Muscle of arm (tissue), 12 donors: ENCODE measurements around the gene PHACTR3. TPM values are rescaled to one million over a fixed set of nuclear protein-coding genes. Genes with fewer than 3 reads are reported as not detected.
"Not testable (repeated sequence)": the region's sequence is repeated elsewhere in the genome, so short reads cannot be mapped to it uniquely, and the experiment has no call there.

Experiments used
- DNase-seq: peaks from one replicate; pipeline ENCODE4 v3.0.0-alpha.2; 2013
- polyA plus RNA-seq, 12 donors: library from polyadenylated mRNA; unstranded; fragments of 120-200 nt; gene quantifications; one replicate each; pipeline ENCODE4 v1.2.1, GENCODE V29; 2013; ENCODE audit not compliant: insufficient read length in 12 of 12

Gene PHACTR3
- polyA plus RNA-seq, 12 donors = 4.4 to 22.4 (median 9.2) TPM; not detected in 1

DNA sequence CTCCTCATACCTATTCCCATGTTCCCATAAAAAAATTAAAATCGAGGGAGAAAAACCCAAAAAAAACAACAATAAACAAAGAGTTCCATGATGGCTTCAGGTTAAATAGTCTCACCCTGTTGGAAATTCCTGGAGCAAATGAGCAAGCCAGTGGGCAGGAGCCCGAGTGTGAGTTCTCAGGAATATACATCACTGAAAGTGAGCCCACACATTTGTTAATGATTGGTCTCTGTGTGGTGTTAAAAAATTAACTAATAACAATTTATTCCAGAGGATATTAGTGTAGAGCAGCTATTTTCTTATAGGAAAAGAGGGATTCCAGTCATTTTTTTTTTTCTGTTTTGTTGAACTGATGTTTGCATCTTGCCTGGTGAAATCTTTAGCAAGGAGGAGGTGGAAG, 12.9 kb downstream of the PHACTR3 start:
- DNase-seq = no peak

DNA sequence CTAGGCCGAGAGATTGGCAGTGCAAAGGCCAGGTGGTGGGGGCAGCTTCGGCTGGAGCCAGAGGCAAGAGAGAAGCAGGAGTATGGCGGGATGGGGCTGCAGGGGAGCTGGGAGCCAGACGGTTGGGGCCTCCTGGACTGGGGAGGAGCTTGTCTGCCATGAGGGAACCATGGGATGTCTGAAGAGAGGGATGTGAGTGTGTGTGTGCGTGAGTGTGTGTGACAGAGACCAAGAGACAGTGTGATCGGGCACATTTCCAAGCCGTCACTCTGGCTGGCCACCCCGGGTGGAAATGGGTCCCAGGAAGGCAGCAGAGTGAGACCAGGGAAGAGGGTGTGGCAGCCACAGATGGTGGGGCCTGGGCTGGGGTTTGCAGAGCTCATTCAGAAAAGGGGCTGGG, 13.8 kb downstream of the PHACTR3 start:
- no peak for DNase-seq

DNA sequence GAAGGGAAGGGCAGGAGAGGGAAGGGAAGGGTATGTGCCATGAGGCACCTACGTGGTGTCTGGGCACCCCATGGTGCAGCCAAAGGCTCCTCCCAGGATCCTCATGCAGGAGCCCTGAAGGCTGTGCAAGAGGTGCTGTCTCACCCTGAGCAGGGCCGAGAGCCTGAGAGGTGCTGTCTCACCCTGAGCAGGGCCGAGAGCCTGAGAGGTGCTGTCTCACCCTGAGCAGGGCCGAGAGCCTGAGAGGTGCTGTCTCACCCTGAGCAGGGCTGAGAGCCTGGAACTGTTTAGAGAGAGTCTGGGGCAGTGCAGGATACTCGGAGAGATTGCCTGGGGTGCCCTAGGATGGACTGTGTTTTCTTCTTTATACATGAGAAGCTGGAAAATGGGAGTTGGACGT, 14.2 kb downstream of the PHACTR3 start:
- DNase-seq = not testable (repeated sequence)

DNA sequence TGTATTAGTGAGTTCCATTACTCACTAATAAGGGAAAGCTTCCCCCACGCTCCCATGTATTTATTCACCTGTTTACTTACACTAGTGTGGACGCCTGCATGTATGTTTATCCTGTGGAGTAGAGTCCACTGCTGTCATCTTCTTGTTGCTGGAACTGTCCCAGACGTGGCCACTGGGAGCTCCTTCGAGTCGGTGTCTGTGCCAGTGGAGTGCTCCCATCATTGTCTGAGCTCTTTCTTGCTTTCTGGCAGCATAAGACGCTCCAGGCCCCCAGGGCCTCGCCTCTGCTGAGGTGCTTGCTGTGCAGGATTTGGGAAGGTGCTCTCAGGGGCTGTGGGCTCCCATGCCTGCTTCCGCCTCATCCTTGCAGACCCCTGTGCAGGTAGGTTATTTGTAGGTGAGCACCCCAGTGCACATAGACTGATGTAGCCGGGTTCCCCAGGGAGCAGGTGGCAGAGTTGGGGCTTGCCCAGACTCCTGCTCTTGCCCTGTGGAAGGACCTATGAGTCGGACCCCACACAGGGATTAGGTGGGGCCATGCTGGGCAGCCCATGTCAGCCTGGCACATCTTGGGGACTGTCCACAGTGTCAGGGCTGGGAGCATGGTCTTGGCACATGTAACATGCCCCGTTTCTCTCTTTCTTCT, 16.6 kb downstream of the PHACTR3 start:
- no peak for DNase-seq

DNA sequence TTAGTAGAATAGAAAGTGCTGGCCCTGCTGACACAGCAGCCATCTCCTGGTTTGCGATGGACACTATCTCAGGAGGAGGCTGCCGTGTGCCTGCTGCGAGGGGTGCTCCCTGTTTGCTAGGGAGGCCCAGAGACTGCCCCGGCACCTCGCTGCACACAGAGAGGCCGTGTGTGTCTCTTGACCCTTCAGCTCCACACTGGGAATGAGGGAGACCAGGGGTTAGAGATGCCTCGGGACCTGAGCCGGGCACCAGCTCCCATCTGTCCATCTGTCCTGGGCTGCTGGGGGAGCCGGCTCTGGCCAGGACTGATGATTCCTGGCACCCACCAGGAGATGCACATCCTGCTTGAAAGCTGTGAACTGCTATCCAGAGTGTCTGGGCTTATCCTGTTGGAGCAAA, 18.2 kb downstream of the PHACTR3 start:
- DNase-seq = no peak

DNA sequence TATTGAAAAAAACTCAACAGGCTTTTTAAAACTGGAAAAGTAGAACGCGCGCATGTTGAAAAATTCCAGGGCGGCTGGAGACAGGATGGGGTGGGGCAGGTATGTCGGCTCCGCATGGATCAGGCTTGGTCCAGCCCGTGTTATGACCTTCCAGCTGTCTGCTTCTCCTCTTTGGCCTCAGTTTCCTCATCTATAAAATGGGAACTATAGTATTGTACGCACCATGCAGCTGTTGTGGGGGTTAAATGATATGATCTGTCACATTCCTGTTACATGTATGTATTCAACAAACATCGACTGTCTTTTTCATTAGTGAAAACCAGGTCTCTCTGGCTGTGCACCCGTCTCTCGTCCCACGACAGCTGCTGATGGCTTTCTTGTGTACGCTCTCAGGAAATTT, 18.8 kb downstream of the PHACTR3 start:
- DNase-seq = no peak

DNA sequence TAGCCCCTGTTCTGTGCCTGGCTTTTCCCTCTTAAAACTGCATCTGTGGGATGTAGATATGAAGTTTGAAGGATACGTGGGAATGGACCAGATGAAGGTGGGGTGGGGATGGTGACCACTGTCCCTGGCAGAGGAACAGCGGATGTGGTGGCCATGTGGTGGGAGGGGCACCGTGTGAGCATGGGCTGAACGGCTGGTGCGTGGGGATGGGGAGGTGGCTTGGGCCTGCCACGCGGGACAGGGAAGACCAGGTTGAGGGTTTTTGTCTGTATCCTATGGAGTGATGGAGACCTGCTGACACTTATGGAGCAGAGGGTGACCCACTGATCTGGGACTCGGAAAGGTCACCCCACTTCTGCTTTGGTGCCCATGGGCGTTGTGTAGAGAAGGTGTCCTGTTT, 19.2 kb downstream of the PHACTR3 start:
- DNase-seq = no peak

DNA sequence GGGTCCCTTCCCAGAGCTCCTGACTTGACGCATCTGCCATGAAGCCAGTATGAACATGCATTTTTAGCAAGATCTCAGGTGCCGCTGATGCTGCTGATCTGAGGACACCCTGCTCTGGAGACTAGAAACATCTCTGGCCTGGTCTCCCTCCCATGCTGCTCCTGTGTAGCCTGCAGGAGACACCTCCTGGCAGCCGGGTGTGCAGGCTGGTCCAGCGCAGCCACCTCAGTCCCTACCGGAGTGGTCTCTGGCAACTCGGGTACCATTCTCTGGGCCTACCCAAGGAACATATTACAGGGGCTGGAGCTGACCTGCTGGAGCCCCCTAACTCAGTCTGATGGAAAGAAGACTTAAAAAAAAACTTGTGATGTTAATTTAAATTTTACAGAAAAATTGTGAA, 20.1 kb downstream of the PHACTR3 start:
- no peak for DNase-seq

DNA sequence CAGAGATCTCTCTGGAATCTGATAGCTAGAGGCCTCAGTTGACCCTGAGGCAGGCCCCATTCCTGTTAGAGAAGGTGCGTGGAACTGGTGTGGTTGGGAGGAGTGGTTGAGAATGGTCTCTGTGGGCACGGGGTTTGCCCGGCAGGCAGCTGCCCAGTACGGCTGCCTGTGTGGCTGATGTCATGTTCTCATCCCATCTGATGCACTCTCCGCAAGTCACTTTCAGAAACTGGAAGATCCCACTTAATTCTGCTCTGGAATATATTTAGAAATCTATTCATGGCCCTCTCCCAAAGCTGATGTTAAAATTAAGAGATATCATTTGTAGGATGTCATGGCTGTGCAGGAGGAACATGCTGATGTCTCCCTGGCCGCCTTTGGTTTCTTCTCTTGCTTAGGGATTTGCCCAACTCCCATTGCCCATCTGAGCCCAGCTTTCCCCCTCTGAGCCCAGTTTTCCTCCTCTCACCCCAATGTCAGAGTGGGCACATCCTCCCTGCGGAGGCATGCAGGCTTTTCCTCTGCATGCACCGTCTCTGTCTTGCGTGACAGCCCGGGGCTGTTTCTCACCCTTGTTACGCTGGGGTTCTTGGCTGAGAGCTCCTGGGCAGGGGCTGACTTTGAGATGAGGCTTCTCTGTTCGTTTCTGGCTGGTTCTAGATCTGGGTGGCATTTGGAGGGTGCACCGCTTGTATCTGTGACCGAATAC, 21.0 kb downstream of the PHACTR3 start:
- DNase-seq = no peak

DNA sequence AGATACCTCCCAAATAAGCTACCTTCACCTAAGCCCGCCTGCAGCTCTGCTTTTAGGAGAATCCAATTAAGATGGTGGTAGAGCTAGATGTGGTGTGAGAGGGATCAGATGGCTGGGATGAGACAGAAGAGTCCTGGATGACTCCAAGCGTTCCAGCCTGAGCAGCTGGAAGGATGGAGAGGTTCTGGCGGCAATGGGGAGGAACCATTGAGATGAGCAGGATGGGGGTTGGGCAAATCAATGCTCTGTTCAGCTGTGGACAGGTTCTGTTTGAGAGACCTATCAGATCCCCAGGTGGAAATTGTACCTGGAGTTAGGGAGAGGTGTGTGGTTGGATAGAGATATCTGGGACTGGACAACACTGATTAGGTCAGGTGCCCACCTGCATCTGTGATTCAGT, 23.0 kb downstream of the PHACTR3 start:
- DNase-seq = no peak

DNA sequence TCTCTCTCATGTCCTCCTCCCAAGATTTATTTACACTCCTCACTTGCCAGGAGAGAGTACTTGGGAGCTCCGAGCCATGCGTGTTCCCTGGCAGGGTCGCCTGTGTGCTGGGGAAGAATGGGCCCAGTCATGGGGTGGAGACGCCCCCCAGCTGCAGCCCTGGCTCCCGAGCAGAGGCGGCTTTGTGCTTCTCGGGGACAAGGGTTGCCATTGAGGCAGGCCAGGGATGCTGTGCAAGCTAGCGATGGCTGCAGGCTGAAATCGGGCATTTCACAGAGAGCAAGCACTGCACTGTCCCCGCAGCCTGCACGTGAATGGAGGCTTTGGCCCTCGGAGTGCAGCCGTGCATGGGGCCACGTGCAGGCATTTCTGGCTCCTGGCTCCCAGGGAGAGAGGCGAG, 23.8 kb downstream of the PHACTR3 start:
- no peak for DNase-seq

DNA sequence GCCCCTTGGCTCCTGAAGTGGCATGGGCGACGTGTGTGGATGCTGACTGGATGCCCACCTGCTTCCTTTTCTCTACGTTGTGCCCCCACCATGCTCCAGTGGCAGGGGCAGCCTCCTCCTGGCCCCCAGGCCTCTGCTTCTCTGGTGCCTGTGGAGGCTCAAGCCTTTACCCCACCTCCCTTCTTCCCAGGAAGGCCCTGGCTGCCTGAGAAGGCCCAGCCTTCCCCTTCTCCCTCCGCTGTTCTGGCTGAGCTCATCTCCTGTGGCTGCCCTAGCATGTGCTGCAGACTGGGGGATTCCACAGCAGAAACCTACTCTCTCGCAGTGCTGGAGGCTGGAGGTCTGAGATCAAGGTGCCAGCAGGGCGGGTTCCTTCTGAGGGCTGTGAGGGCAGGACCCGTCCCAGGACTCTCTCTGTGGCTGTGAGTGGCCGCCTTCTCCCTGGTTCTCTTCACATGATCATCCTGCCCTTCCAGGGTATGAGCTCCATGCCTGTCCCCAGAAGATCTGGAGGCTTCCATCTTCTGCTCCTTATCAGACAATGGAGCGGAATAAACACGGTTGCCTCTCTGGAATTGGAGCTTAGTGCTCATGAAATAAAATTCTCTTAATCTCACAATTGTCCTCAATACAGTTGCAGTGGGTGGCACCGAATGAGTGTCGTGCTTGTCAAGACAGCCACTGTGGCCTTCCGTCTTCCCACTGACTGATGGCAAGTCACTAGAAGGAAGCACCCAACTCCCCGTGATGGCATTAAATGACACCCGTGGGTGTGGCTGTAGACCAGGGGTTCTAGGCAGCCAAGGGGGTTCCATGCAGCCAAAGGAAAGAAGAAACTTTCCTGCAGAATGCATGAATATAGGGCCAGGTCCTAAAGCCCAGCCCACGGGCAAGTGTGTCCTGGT, 25.1 kb downstream of the PHACTR3 start:
- no peak for DNase-seq

DNA sequence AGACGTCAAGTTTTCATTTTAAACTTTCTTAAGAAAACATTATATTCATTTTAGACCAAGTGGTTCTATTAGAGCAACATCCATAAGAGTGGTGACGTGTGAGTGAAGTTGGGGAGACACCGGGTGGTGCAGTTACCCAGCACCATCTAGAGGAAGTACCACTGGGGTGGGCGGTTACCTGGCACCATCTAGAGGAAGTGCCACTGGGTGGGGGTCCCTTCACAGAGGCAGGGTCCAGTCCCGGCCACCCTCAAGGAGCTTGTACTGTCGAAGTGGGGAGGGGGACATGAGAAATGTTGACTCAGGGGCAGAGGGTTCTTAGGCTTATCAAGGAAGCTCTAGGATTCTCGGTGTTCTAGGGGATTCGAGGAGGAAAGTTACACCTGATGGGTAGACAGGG, 26.2 kb downstream of the PHACTR3 start:
- DNase-seq = no peak

DNA sequence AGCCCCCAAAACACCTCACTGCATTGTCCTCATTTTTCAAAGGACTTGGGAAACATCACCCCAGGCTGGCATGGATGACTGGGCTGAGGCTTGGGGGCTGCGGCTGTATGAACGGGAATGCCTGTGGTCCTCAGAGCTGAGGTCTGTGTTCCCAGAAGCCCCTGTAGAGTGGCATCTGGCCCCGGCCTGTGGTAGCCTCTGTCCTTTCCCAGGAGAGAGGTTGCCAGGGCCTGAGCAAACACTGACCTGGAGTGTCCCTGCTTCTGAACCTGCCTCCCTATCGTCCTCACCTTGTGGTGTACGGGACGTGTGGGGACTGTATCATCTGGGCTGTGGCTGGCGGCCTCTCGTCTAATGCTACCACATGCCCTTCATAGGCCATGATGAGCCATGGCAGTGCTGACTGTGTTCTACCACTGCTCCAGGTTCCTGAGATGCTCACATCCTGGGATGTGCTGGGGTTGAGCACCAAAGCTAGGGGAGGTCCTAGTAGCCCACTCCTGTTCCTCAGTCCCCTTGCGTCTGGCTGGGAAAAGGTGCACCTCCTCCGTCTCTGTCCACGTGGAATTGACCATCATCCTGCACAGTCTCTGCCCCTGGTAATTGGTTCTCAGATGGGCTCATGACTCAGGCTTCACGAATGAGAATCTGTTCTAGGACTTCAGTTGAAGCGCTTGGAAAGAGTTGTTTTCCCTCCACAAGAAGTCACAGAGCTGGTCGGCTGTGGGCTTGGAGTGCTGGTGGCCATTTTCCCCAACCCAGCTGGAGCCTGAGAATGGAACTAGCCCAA, 27.6 kb downstream of the PHACTR3 start:
- DNase-seq = no peak

DNA sequence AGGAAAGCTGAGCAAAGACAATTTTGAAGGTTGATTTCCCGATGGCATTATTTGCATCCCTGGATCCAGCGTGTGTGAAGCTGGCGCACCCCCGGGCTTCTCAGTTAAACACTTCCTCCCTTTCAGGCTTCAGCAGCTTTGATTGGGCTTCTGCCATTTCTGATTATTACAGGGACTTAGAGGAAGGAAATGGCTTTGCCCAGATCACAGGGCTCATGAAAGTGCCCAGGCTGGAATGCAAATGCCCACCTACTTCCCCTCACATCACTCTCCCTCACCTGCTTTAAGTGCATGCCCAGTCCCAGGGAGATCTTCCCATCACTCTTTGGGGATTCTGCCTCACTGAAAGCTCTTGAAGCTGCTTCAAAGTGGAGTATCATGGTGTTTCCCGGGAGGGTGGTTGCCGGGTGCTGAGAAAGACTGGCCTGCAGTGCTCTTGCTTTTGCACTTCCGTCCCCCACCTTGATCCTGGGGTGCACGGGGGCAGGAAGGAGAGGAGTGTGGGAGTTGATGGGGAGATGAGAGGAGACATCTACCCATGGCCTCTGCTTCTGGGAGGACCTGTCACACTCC, 28.3 kb downstream of the PHACTR3 start:
- DNase-seq = no peak

DNA sequence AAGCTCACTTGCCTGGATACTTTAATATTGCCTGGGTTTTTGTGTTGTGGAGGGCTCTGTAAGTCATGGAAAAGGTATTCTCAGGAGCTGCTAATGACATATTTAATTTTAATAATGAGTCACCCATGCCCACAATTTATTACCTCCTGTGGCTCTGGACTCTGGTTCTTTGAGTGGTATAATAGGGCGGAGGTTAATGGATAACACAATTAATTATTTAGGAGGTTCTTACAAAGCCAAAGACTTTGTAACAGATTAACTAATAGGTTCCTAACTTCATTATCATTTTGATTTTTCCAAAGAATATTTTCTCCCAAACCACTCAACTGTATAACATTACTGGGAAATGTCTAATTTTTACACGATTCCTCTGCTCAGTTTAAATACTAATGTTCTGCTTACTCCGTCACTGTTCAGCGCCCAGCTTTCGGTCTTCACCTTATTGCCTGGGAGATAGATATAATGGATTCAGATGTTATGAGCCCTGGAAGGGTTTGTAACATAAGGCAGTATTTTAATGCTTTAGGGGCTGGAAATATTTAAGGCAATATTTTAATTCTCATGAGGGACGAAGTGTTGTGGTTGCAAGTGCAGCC, 29.4 kb downstream of the PHACTR3 start:
- DNase-seq = no peak

DNA sequence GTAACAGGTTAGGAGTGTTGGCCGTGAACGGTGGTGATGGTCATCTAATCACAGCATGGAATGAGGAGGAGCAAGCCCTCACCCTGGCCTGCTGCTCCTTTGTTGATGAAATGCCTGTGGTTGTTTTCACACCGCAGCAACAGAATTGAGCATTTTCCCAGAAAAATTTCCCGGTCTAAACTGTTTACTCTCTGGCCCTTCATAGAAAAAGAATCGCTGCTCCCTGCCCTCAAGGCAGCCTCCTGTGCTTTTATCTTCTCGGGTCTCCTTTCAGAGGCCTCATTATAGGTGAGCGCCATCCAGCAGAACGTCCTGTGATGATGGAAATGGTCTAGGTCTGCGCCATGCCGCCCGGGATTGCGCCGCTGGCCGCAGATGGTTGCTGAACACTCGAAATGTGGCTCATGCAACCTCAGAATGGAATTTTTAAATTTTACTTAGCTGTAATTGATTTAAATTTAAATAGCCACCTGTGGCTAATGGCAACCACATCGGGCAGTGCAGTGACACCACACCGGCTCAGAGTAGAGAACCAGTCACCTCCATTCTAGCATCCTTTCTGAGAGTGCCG, 30.2 kb downstream of the PHACTR3 start:
- DNase-seq = no peak

DNA sequence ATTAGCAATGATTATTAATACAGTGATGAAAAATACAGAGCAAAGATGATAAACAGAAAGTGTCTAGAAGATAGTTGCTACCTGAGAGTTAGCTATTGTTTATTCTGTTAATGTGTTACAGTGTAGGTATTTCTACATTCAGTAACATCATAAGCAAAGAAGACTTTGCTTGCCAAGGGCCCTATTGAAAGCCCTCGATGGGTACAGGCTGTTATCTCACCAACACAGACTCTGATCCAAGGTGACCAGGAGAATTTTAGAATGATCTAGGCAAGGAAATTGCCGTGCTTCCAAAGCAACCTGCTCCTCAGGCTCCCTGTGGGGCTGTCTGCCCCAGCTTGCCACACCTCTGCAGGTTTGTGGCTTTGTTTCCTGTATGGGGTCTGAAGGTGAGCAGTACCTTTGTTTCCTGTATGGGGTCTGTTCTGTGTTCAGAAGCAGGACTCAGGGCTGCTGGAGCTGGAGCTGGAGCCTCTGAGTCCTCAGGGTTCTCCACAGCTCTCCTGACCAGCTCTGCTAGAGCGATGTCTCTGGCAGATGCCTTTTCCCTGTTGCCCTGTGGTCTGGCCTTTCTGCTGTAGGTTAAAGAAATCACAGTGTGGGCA, 32.5 kb downstream of the PHACTR3 start:
- DNase-seq = no peak

DNA sequence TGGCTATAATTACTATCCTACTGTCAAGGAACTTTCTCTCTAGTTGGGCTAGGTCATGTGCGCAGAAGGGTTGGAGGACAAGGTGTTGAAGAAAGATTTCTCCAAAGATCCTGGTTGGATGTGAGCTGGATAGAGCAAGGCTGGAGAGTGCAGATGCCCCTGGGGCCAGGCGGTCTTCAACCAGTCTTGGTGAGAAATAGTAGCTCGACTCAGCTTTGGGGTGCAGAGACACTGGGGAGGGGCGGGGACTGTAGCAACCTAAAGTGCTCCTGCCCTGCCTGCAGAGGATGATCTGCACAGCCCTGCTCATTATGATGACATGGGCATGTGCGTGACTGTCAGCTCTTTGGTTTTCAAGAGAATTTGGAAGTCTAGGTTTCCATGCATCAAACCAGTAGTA, 35.9 kb downstream of the PHACTR3 start:
- no peak for DNase-seq

DNA sequence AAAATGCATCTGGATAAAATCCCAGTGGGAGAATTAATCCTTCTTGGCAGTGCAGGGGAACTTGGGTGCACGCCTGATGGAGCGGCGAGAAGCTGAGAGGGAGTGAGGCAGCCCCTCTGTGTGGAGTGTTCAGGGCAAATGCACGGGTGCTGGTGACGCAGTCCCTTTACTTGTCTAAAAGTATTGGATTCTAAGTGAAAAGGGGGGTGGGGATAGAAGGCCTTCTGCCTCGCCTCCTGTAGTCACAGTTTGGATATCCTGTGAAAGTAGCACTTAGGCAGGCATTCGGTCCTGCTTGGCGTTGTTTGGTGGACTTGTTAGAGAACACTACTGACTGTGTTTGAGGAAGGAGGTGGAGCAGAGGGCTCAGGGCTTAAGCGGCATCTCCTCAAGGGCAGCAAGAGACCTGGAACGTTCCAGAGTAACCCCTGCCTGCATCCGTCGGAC, 39.3 kb downstream of the PHACTR3 start:
- no peak for DNase-seq
